ENCODE measurements around the gene ANKS6. TPM values are rescaled to one million over a fixed set of nuclear protein-coding genes. Genes with fewer than 3 reads are reported as not detected.

ANKS6 gene
- total RNA-seq, 1 experiment from 2014 or later: 14.2 TPM

DNA sequence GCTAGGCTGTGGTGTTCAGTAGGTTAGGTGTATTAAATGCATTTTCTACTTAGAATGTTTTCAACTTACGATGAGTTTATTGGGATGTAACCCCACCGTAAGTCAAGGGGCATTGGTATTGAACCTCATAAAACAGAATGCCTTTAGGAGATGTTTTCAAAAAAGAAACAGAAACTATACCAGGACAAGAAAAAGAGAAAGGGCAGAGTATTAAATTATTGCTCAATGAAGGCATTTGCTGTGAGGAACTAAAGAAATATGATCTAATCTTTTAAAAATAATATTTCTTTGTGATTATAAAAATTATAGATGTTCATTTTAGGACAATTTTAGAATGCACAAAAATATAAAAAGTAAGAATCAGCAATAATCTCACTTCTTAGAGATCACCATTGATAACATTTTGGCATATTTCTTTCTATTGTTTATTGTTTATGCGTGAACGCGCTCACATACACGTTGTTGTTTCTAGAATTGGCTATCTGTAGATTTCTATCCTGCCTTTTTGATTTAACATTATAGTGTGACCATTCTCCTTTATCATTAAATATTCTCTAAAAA is 19.1 kb upstream of the ANKS6 start:
- DNase-seq (ENCODE audit: low read depth): no peak

DNA sequence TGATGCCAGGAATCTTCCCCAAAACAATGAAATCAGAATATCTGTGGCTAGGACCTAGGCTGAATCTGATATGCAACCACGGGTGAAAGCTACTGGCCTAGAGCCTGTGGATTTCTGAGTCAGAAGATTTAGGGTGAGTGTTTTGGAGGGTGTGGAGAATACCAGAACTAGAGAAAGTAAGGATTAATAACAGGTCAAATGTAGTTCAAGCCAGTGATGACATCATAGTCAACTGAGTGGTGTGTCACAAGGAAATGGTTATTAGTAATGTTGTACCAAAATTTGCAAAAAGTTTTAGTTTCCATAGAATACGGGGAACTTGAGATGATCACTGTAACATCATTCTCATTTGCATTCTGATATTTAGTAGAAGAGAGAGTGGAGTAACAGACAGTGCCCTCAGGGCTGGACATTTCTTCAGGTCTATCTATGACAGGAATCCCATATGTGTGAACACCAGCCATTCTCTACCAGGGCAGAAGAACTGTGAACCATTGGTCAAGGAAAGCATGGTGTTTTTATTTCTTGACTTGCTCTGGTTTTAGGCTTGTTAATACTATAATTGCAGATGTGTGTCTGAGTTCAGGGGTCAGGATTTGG is 14.8 kb upstream of the ANKS6 start:
- DNase-seq (ENCODE audit: low read depth): peak; percentile 80

DNA sequence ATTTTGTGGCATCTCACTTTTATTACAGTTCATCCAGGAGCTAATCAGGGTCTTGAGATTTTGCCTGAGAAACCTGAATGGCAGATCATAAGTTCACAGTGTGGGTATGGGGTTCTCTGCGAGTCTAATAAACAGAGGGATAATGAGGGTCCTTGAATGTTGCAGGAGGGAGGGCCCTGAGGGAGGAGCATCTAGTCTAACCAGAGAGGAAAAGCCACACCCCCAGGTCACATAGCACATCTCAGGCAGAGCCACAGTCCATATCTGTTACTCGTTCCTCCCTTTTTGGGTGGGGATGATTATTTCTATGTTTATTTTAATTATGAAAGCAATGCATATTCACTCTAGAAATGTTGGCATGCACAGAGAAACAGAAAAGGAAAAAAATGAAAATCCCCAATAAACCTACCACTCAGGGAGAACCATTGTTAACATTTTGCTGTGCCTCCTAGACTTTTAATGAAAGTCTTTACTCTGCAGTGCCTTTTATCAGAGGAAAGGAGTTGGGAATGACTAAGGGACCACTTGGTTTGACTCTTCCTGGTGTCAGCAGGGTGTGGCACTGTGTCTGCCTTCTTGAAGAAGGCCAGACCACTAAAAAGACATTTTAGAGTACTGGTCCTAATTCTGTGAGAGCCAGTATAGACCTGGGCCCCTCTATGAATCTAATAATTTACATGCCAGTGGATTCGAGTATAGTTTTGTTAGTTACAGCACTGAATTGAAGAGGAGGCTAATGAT is 13.9 kb upstream of the ANKS6 start:
- DNase-seq (ENCODE audit: low read depth): no peak

DNA sequence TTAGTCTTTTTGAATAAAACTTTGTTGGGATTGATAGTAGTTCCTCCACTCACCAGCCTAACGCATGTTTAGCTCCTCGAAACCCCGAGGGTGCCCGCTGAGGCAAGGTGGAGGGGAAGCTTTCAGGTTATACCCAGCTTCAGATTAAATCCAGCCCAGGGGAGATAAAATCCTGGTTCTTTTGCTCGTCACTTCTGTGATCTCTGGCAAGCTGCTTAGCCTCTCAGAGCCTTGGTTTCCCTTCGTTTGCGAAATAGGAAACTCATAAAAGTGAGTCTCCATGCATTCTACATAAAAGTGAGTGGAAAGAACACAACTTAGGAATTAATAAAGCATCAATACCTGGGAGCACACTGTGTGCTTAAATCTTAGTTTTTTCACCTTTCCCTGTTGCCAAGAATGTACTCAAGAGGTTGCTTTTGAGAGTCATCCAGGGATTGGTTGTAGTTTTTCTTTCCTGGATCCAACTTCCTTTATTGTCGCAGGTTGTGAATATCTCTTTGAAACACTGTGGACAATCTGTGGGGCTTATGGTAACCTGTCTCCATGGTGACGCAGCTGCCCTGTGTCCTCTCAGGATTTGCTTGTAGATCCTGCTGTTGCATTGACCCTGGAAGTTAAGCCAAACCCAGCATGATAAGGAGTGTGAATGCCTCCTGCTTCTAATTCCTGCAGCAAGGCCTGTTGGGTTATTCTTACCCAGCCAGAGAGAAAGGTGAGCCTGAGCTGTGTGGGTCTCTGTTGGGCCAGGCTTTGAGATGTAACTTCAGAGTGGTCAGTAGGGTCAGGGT is 13.2 kb upstream of the ANKS6 start:
- no peak for DNase-seq (ENCODE audit: low read depth)

DNA sequence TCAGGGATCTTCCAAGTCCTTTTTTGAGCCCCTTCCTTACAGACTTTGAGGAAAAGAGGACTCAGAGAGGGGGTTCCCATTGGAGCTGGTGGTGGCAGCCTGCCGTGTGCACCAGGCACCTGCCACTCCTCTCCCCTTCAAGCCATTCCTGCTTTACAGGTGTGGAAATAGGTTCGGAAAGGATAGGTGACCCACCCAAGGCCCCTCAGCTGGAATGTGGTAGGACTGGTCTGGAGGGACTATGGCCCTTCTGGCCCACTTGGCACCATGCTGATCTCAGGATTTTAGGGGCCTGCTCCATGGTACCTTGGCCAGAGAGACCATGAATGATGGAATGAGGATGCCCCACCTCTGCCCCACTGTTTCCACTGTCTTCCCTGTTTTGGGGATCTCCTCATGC is 12.5 kb upstream of the ANKS6 start:
- DNase-seq (ENCODE audit: low read depth): no peak

- no peak for DNase-seq (ENCODE audit: low read depth)
These were observed 12.1 kb upstream of the ANKS6 start for GRCh38 chr9:98808411-98808815.

DNA sequence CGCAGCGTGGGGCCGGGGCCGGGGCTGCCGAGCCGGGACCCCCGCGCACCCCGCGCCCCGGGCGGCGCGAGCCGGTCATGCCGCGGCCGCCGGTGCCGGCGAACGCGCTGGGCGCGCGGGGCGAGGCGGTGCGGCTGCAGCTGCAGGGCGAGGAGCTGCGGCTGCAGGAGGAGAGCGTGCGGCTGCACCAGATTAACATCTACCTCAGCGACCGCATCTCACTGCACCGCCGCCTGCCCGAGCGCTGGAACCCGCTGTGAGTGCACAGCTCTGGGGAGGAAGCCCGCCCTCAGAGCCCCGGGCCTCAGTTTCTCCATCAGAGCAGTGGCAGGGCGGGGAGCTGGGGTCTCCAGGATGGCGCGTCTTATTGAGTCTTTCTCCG is 11.4 kb upstream of the ANKS6 start:
- no peak for DNase-seq (ENCODE audit: low read depth)

DNA sequence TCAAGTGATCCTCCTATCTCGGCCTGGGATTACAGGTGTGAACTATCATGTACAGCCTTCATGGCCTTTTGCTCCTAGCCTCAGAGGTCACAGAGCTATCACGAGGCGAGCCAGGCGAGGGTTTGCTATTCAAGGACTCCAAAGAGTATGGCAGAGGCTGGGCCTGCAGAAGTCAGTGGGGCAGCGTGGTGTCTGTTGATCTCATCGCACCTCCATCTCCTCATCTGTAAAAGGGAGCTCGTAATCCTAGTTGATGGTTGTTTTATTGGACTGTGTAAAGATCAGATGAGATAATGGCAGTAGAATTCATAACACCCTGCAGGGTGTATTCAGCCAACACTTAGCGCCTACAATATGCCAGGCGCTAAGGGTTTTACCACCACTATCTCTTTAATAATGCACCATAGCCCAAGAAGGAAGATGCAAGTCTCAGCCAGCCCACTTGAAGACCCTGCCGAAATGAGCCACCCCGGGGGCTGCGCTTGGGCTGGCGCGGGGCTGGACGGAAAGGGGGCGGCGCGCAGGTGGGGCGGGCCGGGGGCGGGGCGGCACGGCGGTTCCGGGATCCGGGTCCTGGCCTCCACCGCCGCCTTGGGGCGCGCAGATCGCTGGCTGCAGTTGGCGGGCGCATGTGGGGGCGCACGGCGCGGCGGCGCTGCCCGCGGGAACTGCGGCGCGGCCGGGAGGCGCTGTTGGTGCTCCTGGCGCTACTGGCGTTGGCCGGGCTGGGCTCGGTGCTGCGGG is 10.9 kb upstream of the ANKS6 start, which contains the start of gene GALNT12:
Gene GALNT12, plus strand, starts transcription at position 601 of the 744 bp plus-strand sequence. Its CDS starts 29 bp downstream, at position 630.
- no peak for DNase-seq (ENCODE audit: low read depth)

DNA sequence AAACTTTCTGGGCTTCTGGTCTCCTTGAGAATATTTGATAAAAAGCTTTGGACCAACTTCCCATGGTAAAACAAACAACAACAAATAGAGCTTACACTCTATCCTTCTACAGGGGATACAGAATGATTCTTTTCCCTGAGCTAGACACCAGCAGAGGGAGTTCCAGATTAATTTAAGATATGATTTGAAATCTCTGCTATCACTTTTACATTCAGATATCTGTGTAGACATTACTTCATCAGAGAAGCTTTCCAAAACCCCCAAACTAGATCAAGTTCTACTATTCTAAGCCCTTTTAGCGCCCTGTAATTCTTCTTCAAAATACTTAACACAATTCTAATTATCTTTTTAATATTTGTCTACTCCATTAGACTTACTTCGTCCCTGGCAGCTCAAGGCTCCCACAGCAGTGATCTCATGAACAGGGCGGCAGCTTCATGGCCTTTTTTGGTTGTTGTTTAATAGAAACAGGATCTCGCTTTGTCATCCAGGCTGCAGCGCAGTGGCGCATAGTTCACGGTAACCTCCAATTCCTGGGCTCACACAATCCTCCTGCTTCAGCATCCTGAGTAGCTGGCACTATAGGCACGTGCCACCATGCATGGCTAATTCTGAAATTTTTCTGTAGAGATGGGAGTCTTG is 10.2 kb upstream of the ANKS6 start:
- DNase-seq (ENCODE audit: low read depth): peak; percentile 35

DNA sequence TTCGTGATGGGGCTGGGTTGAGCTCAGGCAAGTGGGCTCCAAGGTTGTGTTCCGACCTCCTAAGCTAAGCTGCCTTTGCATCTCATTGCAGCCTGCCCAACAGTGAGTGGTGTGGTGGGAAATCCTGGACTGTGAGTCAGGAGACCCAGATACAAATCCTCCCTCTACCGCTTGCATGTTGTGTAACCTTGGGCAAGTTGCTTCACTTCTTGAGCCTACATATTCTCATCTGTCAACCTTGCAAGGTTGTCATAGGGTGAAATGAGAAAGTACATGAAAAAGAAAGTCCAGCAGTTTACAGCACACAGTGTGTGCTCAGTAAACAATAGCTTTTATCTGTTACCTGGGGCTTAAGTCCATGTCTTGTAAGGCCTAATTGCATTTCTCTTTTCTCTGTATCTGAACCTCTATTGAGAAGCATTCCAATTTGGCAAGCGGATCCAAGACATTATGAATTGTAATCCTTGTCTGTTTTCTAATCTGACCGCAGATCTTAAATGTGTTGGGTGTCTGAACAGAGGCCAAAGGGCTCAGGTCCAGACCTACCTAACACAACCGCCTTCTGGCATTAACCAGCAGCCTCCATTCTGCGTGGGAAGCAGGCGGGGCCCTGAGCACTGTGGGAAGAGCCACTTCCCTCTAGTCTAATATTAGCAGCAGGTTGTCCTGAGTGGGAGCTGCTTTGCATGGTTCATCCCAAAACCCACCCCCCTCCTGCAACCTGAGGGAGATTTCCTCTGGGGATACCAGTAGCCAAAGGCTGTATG is 9.3 kb upstream of the ANKS6 start:
- peak; percentile 55 for DNase-seq (ENCODE audit: low read depth)

DNA sequence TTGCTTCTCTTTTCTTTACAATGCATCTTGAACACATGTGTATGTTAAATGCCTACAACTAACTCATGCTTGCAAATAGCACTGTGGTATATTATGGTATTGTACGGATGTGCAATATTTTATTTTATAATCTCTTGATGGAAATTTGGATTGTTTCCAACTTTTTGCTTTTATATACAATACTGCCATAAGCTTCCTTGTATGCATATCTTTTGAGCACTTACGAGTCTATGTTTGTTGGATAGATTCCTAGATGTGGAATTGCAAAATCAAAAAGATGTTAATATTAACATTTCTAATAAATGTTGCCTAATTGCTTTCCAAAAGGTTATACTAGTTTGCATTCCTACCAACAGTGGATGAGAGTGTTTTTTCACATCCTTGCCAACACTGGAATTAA is 7.7 kb upstream of the ANKS6 start:
- no peak for DNase-seq (ENCODE audit: low read depth)

DNA sequence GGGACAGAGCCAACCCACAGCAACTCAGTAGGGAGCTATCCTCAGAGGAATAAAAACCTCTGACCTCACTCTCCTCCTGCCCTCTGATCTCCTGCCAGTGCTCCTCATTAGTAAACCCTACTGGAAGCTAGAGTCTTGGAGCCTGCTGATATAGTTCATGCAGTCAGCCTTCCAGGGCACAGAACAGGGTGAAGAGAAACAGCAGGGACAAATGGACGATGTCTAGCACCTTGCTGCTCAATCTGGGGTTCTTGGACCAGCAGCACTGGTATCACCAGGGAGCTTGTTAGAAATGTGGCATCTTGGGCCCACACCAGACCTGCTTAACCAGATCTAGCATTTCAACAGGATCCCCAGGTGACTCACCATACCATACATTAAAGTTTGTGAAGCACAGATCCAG is 5.6 kb upstream of the ANKS6 start:
- DNase-seq (ENCODE audit: low read depth): no peak

- DNase-seq (ENCODE audit: low read depth): no peak
These were observed 5.2 kb upstream of the ANKS6 start for GRCh38 chr9:98801561-98801960.

GRCh38 chr9:98798254-98798653 is 1.9 kb upstream of the ANKS6 start:
- DNase-seq (ENCODE audit: low read depth): no peak

GRCh38 chr9:98797491-98797890 is 1.1 kb upstream of the ANKS6 start:
- no peak for DNase-seq (ENCODE audit: low read depth)

DNA sequence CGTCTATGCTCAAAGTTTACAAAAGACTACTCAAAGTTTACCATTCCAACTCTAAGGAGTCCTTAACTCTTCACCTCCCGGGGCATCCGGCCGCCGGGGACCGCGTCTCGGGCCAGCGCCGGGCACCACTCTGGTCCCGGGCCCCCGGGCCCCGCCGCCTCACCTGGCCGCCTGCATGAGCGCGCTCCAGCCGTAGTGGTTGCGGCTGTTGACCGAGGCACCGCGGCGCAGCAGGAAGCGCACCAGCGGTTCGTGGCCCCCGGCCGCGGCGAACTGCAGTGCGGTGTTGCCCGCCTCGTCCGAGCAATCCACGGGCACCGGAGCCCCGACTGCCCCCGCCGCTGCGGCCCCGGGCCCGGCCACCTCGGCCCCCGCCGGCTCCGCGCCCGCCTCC is 388 bp downstream of the ANKS6 start:
- no peak for DNase-seq (ENCODE audit: low read depth)

- no peak for DNase-seq (ENCODE audit: low read depth)
These were observed 930 bp downstream of the ANKS6 start for GRCh38 chr9:98795295-98795955.

DNA sequence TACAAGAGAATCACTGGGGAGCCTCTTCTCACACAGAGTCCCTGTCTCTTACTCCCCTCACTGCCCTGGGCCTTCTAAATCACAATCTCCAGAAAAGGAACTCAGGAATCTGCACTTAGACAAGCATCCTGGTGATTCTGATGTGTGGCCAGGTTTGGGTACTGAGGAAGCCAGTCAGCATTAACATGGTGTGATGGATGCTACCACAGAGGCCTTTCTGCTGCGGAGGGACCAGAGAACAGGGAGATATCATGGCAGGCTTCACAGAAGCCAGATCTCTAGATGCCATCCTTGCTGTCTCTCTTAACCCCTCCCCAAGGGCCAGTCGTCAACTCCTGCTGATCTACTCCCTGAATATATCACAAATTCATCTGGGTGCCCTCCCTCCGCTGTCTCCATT is 1.6 kb downstream of the ANKS6 start:
- no peak for DNase-seq (ENCODE audit: low read depth)

DNA sequence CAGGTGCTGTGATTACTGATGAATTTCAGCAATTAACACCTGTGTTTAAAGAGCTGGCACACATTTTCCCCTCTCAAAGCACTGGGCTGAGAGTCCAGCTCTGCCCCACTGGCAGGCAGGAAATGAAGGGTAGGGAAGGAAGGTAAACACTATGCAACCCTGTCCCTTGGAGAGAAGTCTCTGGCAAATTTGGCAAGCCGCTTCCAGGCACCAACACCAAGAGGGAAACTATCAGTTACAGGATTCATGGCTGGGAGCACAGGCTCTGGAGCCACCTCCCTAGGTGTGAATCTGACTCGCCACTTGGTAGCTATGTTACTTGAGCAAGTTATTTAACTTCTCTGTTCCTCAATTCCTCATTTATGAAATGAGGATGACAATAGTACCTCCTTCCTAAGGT is 3.3 kb downstream of the ANKS6 start:
- no peak for DNase-seq (ENCODE audit: low read depth)

Measured in M059J (cell line).